Stimulated activated CD8-positive, alpha-beta memory T cell treated with anti-CD3 and anti-CD28 coated beads, Interleukin-4, amount 100 ng/mL, for 24 hours (primary cell): ENCODE results near the gene ZNF76.

Source experiments
- DNase-seq: peaks from one replicate; pipeline ENCODE4 v3.0.0-alpha.2; 2020; ENCODE audit warnings: low read depth

The ZNF76 gene

DNA sequence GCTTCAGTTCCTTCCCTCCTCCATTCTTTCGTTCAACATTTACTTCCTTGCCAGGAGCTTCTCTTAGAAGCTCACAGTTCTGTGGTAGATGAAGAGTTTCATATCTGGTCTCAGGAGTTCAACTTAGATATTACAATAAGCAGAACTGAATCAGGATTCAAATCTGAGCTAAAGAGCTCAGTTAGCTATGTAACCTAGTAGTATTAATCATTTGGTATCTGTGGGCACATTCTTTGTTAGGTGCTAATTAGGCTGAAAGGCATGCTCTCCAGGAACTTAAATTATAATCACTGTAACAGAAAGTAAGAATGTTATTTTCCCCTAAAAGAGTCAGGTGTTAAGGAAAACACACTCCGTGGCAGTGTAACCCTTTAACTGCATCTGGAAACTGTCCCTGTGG lies 8.4 kb downstream of the ZNF76 start:
- no peak for DNase-seq

DNA sequence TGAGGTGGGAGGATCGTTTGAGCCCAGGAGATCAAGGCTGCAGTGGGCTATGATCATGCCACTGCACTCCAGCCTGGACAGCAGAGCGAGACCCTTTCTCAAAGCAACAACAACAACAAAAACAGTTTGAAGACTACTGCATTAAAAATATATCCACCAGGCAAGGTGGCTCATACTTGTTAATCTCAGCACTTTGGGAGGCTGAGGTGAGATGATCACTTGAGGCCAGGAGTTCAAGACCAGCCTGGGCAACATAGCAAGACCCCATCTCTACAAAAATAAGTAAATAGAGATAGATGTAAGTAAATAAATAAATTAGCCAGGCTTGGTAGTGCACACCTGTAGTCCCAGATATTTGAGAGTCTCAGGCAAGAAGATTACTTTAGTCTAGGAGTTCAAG lies 12.5 kb downstream of the ZNF76 start:
- no peak for DNase-seq

- no peak for DNase-seq
Measured at GRCh38 chr6:35273822-35274559, 14.5 kb downstream of the ZNF76 start.

DNA sequence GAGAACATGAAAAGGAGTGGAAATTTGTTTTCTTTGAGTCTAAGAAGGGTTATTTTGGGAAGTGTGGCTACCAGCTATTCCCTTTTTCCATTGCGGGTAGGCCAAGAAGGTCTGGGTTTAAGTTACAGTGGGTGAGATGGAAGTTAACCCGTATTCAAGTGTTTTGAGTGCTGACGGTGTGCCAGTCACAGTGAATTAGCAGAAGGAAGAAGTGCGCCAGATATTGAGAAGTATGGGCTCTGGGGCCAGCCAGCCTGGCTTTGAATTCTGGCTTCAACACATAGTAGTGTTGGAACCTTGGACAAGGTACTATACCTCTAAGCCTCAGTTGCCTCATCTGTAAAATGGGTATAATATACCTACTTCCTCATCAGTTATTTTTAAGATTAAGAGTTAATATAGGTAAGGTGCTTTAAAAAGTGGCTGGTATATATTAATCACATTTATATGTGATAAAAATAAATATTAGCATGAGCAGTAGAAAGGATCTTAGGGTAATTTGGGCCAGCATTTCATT lies 16.3 kb downstream of the ZNF76 start:
- no peak for DNase-seq

- DNase-seq, result no peak
Measured at GRCh38 chr6:35278708-35279107, 19.2 kb downstream of the ZNF76 start.

- no peak for DNase-seq
Measured at GRCh38 chr6:35280903-35281302, 21.4 kb downstream of the ZNF76 start.

DNA sequence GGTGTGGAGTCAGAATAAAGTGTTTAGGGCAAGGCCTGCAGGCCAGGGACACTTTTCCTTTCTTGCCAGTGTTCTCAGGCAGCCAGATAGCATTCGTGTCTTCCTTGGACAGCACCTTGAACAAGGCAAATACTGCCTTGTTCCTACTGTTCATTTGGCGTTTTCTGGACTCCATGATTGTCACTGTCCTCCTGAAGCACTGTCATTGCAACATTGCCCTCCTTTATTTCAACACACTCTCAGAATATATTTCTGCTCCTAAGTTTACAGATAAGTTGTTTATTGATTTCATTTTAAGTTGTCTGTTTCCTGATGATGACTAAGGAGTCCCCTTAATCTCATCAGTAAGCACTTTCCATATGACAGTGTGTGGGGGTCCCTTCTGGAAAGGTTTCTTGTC lies 22.9 kb downstream of the ZNF76 start:
- no peak for DNase-seq

- DNase-seq, result no peak
Measured at GRCh38 chr6:35283361-35283760, 23.8 kb downstream of the ZNF76 start.

DNA sequence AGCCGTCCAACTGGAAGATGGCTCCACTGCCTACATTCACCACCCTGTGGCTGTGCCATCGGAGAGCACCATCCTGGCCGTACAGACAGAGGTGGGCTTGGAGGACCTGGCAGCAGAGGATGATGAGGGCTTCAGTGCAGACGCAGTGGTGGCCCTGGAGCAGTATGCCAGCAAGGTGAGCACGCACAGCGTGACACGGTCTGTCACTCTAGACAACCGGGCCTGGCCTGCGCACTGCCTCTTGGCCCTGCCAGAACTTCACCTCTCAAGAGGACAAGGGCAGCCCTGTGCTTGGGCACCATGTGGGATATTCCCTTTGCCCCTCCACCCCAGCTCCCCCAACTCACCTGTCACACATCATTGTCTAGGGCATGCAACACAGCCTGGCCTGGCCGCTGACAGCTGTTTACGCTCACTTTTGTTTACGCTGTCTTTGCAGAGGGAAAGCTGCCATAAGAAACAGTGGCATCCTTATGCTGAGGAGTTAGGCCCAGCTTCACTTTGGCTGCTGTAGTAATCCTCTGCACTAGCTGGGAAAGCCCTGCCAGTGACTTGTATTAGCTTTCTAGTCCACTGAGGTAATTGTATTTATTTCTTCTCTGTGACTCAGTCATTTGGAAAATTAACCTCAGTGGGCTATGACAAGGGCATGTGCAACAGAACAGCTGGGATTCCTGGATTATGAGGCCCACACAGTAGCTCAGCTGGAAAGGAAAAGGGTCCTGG lies 28.3 kb downstream of the ZNF76 start:
- DNase-seq, result no peak

GRCh38 chr6:35288834-35289233 lies 29.3 kb downstream of the ZNF76 start:
- no peak for DNase-seq

- DNase-seq, result no peak
Measured at GRCh38 chr6:35291491-35291890, 32.0 kb downstream of the ZNF76 start.

DNA sequence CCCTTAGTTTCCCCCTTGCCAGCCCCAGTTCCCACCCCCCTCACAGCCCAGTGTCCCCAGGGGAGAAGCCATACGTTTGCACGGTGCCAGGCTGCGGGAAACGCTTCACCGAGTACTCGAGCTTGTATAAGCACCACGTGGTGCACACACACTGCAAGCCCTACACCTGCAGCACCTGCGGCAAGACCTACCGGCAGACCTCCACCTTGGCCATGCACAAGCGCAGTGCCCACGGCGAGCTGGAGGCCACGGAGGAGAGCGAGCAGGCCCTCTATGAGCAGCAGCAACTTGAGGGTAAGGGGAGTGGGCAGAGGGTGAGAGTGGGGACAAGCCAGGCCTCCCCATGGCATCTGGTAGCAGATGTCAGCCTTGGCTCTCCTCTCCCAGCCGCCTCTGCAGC lies 33.0 kb downstream of the ZNF76 start:
- no peak for DNase-seq

GRCh38 chr6:35293681-35294080 lies 34.1 kb downstream of the ZNF76 start:
- no peak for DNase-seq

DNA sequence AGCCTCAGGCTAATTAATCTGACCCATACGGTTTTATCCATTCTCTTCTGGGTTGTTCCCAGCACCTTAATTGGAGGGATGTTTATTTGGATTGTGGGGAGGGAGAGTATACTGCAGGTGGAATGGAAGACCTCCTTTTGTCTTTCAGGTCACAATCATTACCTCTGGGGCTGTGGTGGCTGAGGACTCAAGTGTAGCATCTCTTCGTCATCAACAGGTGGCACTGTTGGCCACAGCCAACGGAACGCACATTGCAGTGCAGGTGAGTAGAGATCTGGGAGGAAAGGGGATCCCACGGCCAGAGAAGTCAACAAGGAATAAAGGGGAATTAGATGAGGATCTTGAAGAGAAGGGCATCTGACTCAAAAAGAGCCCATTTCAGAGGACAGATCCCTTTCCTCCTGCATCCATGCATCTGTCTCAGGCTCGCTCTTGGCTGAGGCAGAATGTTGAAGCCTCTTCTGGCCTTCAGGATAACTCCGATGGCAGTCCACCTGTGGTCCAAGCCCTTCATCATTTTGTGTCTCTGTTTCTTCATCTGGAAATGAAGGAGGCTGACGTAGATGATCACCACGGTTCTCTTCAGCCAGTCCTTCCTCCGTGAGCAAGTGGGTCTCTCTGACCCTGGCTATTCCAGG lies 34.9 kb downstream of the ZNF76 start:
- peak; percentile 19 for DNase-seq

- no peak for DNase-seq
Measured at GRCh38 chr6:35295036-35295435, 35.5 kb downstream of the ZNF76 start.

DNA sequence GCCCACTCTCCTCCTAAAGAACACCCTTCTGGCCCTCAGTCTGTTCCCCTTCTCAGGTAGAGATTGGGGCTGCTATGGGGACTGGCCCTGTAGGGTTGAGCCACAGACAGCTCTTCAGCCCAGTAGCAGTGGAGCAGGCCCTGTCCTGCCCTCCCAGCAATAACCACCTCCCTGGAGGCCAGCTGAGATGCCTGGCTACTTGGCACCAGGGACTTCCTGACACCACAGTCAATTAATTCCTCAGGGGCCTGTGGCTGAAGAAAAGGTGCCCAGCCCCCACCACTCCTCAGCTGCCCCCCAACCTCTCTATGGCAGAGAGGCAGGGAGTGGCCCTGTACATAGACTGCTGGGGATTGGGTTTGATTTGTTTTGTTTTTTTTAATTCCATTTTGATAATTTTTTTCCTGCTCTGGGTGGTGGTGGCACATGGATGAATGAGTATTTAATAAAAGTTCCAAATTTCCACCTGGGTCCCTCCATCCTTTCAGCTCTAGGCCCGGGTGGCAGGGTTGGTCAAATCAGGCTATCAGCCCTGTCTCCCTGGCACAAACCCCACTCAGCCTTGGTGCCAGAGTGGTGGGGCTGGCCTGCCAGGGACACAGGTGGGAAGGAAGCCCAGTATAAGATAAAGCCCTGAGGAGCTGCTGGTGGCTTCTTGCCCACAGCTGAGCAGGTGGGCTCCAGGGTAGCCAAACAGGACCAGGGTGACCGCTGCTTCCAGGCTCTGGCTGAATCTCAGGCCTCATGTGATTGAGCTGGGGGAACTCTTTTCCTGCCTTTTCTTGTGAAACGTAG lies 36.2 kb downstream of the ZNF76 start:
- no peak for DNase-seq

GRCh38 chr6:35296931-35297600 lies 37.5 kb downstream of the ZNF76 start:
- DNase-seq, result no peak

DNA sequence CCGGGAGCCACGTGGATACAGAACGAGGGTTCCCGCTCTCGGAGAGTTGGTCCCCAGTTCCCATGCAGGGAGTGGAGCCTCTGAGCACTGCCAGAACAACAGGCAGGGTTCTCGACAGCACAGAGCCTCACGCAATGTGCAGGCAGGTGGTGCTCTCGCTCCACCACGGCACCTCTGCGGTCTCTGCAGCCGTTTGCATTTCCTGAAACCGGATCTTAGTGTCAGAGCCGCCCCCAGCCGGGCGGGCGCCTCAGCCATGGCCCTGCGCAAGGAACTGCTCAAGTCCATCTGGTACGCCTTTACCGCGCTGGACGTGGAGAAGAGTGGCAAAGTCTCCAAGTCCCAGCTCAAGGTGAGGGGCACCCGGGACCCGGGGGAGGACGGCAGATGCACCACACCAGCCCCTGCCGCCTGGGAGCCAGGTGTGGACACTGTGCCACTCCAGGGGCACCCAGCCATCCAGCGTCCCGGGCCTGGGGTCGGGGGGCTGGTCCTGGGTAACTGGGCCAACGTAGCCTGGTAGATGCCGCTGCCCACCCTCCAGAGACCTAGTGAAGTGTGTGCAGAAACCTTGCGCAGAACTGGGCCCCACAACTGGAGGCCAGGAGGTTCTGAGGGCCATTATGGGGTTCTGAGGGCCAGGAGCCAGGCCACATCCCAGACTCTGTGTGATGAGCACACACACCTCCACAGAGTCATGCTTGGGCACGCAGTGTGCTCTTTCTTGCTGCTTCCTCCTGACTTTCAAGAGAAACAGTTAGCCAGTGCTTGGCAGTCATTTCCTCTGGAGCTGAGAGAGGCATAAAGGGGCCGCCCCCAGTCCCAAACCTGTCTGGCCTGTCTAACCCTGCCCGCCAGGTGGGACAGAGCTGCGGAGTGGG lies 38.3 kb downstream of the ZNF76 start, which contains the start of gene DEF6:
Gene DEF6, plus strand, starts transcription at position 218 of the 881 bp plus-strand sequence. Its CDS starts 39 bp downstream, at position 257.
- DNase-seq, result peak; percentile 79

GRCh38 chr6:35298625-35299140 lies 39.1 kb downstream of the ZNF76 start:
- DNase-seq, result no peak

GRCh38 chr6:35299674-35300073 lies 40.1 kb downstream of the ZNF76 start:
- no peak for DNase-seq
